Activated CD4-positive, CD25-positive, alpha-beta regulatory T cell treated with anti-CD3 and anti-CD28 coated beads, Interleukin-2, amount 50 U/mL, for 16 hours (primary cell): ENCODE results near the gene MEN1.

Experiments used
- DNase-seq: peaks from one replicate; pipeline ENCODE4 v3.0.0-alpha.2; 2020; ENCODE audit warnings: low read depth, low spot score

Gene MEN1

GRCh38 chr11:64801561-64802369 lies 8.6 kb downstream of the MEN1 start:
- DNase-seq: no peak

DNA sequence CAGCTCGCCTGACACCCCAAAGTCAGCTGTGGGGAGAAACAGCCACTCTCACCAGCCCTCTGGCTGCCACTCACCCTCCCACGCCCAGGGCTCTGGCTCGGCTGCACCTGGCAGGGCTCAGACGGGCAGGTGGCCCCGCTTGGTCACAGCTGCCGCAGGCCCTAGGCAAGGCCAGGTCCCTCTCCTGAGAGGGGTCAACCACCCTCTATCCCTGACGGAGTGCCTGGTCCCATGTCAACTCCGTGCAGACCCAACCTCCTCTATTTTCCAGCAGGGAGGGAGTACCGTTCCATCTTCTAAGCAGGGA lies 9.2 kb downstream of the MEN1 start:
- no peak for DNase-seq

DNA sequence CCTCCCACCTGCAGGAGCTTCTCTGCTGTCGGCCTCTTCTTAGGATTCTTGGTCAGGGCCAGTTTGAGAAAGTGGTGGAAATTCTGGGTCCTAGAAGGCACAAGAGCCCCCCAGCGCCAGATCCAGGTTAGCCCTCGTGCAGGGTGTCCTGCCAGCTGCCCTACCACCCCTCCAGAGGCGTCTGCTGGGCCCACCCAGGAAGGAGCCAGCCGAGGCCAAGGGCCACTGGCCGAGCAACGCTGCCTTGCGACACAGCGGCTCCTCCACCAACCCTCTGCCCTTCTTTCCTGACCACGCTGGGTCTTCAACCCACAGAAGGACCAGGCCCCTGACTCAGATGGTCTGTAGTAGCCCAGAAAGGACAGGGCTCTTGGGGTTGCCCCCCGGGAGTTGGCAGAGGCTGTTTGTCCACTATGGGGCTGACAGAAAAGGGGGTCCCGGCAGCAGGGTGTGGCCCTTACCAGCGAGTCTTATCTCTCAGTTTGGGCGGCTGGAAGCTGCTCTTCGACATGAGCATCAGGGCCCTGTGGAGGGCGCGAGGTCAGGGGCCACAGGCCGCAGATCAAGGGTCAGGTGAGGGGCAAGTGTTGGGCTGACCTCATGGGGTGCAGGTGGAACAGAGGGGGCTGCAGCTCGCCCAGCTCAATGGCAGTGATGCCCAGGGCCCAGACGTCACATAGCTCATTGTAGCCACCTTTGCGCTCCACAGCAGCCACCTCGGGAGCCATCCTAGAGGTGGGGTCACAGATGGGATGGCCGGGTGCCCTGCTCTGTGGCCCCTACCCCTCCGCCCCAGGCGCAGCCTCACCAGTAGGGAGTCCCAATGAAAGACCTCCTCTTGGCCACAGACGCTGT lies 9.8 kb downstream of the MEN1 start:
- no peak for DNase-seq

GRCh38 chr11:64799623-64800302 lies 10.6 kb downstream of the MEN1 start:
- no peak for DNase-seq

GRCh38 chr11:64799256-64799622 lies 11.1 kb downstream of the MEN1 start:
- no peak for DNase-seq

DNA sequence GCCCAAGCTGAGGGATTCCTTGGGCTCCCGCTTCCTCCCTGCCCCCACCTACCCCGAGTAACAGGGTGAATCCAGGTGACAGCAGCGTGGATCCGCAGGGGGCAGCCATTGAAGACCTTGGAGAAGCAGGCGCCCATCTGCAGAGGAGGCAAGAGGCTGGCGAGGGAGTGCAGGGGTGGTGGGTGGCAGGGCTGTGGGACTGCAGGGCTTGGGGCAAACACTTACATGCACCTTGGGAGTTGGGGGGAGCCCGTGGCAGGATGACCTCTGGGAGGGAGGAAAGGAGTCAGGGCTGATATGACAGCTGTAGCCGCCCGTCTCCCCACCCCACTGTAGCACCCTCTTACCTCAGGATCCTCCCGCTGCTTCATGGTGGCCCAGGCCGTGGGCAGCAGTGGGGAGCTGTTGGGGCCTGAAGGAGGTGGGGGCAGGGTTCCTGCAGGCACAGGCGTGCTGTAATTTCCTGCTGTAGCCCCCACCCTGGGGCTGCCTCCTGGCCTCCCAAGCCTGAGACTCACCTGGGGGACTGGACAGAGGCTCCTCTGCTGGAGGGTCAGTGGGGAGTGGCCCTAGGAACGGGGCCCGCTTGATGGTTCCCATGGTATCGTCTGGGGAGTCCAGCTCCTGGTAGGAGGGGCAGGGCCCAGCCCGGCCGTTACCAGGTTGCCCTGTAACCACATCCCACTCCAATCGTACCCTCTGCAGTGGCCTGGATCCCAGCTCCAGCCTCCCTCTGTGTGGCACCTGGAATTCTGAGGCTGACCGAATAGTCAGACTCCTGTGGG lies 13.4 kb downstream of the MEN1 start:
- DNase-seq: no peak

DNA sequence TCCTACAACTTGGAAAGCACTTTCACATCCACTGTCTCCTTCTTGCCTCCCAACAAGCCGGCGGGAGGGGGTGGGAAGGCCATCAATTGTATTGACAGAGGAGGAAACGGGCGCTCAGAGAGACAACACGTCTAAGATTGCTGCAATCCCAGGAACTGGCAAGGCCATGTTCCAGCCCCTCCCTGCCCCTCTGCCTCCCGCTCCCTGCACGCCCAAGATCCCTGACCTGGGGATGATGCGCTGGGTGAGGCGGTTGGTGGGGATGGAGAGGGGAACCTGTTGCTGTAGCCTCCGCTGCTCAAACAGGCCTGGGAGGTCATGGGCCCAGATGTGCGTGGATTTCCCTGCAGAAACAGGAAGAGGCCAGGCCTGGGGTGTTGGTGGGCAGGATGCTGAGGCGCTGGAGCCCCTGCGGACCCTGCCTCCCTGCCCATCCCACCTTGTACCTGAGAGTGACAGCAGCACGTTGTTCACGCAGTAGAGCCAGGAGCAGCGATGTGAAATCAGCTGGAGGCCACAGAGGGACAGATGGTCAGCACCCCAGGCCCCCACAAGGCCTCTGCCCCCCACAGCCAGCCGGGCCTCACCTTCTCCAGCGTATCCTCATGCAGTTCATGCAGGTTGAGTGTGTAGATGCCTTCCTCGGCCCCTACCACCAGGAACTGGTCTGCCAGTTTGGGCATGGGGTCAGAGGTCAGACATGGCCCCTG lies 14.1 kb downstream of the MEN1 start:
- no peak for DNase-seq

- no peak for DNase-seq
Observed at GRCh38 chr11:64794526-64794925, 15.8 kb downstream of the MEN1 start.

DNA sequence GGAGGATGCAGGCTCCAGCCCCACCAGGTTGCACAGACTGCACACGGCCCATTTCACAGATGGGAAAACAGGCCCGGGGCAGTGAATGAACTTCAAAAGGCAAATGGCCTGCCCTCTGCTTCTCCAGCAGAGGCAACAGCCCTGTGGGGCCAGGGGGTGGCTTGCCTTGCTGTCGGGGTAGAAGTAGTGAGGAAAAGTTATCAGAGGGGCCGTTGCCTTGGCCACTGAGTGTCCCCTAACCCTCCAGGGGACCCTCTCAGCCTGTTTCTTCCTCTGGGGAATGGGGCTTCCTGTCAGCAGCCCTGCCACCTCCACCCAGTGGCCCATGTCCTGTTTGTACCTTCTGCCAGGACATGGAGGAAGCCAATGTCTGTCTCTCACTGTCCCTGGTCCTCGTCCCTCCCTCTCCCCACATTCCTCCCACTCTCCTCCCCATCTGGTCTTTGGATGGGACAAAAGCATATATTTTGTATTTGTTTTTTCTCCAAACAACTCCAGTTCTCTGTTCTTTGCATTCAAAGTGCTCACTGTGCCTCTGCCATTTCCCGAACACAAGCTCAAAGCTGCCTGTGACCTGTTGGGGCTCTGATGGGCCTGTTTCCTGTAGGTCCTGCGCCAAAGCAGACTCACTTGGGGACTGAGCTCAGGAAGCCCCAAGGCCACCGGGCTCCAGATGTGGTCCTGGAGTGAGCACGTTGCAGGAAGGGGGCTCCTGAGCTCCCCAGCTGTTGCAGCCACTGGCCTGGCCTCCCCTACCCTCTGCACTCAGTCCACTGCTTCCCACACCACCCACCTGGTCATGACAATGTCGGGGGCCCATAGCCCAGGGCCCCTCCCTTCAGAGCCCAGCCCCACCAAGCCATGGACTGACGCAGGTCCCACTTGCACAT lies 16.8 kb downstream of the MEN1 start:
- no peak for DNase-seq

DNA sequence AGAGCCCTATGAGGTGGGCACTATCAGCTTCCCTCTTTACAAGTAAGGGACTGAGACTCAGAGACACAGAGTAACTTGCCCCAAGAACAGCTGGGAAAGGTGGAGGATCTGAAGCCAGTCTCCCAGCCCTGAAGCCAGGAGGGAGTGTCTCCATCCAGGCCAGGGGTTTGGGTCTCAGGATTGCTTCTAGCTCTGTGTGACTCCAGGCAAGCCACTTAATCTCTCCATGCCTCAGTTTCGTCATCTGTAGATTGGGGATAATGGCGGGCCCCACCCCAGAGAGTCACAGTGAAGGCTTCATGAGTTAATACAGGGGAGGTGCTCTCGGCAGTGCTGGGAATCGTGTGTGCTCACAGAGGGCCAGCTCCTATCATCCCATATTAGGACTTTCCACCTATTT lies 17.9 kb downstream of the MEN1 start:
- DNase-seq: no peak

GRCh38 chr11:64791781-64792291 lies 18.5 kb downstream of the MEN1 start:
- DNase-seq: no peak

GRCh38 chr11:64790205-64791095 lies 19.9 kb downstream of the MEN1 start:
- no peak for DNase-seq

DNA sequence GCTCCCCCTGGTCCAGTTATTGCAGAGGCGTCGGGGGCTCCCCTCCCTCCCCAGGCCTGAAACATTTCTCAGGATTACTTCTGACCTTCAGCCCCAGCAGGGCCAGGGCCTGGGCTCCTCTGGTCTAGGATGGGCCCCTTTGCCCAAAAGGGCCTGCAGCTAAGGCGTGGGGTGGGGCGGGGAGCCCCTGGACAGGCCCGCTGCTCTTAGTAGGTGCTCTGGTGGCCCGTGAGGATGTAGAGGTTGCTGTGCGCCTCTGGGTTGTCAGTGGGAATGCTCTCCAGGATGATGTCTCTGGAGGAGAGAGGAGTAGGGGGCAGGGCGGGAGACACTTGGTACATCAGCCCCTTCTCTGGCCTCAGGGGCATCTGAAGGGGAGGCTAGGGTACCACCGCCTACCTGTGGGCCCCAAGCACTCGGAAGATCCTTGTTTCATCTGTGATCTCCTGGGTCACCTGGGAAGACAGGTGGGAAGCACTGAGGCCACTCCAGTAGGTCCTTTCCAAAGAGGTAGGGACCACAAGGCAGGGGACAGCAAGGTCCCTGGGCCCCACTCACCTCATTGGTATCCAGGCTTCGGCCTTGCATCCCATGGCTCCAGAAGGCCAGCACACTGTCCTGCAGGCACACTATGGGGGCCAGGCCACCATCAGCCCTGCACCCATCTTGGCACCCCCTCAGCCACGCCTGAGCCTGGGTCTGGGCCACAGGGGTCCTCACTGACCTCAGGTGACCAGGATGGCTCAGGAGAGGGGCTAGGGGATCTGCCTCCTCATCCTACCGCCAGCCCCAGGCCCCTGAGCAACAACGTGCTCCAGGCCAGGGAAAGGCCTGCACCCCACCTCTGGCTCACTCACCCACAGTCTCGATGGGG lies 20.8 kb downstream of the MEN1 start:
- DNase-seq: no peak

- DNase-seq: no peak
Observed at GRCh38 chr11:64788321-64789215, 21.8 kb downstream of the MEN1 start.

- no peak for DNase-seq
Observed at GRCh38 chr11:64787526-64788320, 22.6 kb downstream of the MEN1 start.

DNA sequence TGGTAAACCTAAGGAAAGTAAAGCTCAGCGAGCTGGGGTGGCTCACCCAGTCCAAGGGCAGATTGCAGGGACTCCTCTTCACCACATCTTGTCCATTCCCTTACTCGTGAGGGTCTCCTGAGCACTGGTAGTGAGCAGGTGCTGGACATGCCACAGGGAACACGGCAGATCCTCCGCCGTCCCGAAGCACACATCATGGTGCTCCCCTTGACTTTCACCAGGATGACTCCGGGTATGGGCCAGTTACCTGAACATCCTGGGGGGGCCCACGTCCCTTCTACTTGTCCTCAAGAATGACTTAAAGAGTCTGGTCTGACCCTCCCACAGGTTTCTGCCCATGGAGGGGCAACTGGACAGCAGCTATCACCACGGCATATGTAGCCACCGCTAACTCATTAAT lies 24.0 kb downstream of the MEN1 start:
- no peak for DNase-seq
